Heart left ventricle (tissue), 16 donors: Measurements from ENCODE around the gene MOK. TPM values are rescaled to one million over a fixed set of nuclear protein-coding genes. Genes with fewer than 3 reads are reported as not detected.

Experiments
- ATAC-seq, 4 donors: fragments of 200-7000 bp; cut with Tn5 transposase; one replicate each; pipeline ENCODE4 v1.9.1; 2020 to 2022; ENCODE audit warnings: moderate library complexity in 4 of 4, mild to moderate bottlenecking in 3 of 4, moderate number of reproducible peaks in 1 of 4
- DNase-seq, 5 donors: peaks; one replicate each; pipeline ENCODE4 v3.0.0-alpha.2; 2020
- H3K27ac ChIP-seq, 12 donors: fragments of 200-600 bp; sonication (generic) in 4 of 12; one replicate each; pipeline versions ENCODE4 v1.5.0 to v1.8.0; 2016 to 2022; ENCODE audit warnings: mild to moderate bottlenecking in 2 of 12
- H3K27me3 ChIP-seq, 9 donors: fragments of 200-600 bp; sonication (generic) in 2 of 9; one replicate each; pipeline versions ENCODE4 v1.5.1 to v1.8.0; 2016 to 2022; ENCODE audit warnings: mild to moderate bottlenecking in 3 of 9
- H3K36me3 ChIP-seq, 9 donors: fragments of 200-600 bp; sonication (generic) in 2 of 9; one replicate each; pipeline versions ENCODE4 v1.5.0 to v1.8.0; 2018 to 2022; ENCODE audit warnings: mild to moderate bottlenecking in 2 of 9
- H3K4me1 ChIP-seq, 12 donors: fragments of 200-600 bp; sonication (generic) in 4 of 12; one replicate each; pipeline versions ENCODE4 v1.5.0 to v1.8.0; 2016 to 2022; ENCODE audit warnings: mild to moderate bottlenecking in 3 of 12
- H3K4me3 ChIP-seq, 12 donors: fragments of 200-600 bp; sonication (generic) in 4 of 12; one replicate each; pipeline versions ENCODE4 v1.5.0 to v1.8.0; 2017 to 2022; ENCODE audit warnings: mild to moderate bottlenecking in 9 of 12, moderate library complexity in 4 of 12
- H3K9me3 ChIP-seq, 12 donors: fragments of 200-600 bp; sonication (generic) in 4 of 12; one replicate each; pipeline versions ENCODE4 v1.5.0 to v1.8.0; 2016 to 2022; ENCODE audit warnings: mild to moderate bottlenecking in 1 of 12
- POLR2A ChIP-seq, 2 donors: fragments of 450-650 bp; IDR thresholded peaks; one replicate each; pipeline ENCODE4 v1.6.1; 2017; ENCODE audit warnings: antibody characterized with exemption in 2 of 2, mild to moderate bottlenecking in 2 of 2, moderate library complexity in 2 of 2
- WGBS, 4 donors: extraction: QIAGEN DNeasy Blood & Tissue Kit in 2 of 4; methylation state at CpG; one replicate each; pipeline versions ENCODE4 v1.1.5 to v1.1.7; 2013 to 2018; 5-methylcytosine and 5-hydroxymethylcytosine counted together
- intact Hi-C, 10 donors: fragments of 100-400 bp; cut with DNase I; formaldehyde crosslinking; loops; one replicate each; pipeline versions ENCODE4 v1.11.1 to v1.14.2; 2022
- polyA plus RNA-seq, 2 donors: library from polyadenylated mRNA; stranded (reverse); fragments of 200-250 nt; gene quantifications; one replicate each; pipeline ENCODE4 v1.2.3, GENCODE V29; 2013
- total RNA-seq, 9 donors: library from RNA; depleted of rRNA in 2 of 9; stranded (reverse); fragments of >200 nt in 2 of 9; fragmentation: NEBNext Ultra II Directional in 3 of 9; extraction: Animal tissue kit (Norgen Biotek cat#: 25700) in 3 of 9; gene quantifications; one replicate each; pipeline versions ENCODE4 v1.1.0 to v1.2.4, GENCODE V29; 2016 to 2023
- TF ChIP-seq, protein P1 (sequence below), 12 donors: fragments of 200-600 bp; sonication (generic) in 4 of 12; IDR thresholded peaks; one replicate each; pipeline versions ENCODE4 v1.5.0 to v1.8.0; 2018 to 2022; ENCODE audit warnings: antibody characterized with exemption in 12 of 12, mild to moderate bottlenecking in 5 of 12
- donor health status: ischemic (EF 13 %, LVEDD 7.1; RV severe dilation, severe dysfunction).
- donor health status: healthy with polysubstance abuse.
- donor health status: DM: no; HTN: yes; CAD: no.
- donor health status: DM: no; HTN: no; CAD: no.
- donor health status: ischemic (EF 25% LVEDD 6.9; RV normal size, moderate dysfunction).
- donor health status: ischemic (EF 25% LVEDD 5.7; RV mildly dilated, moderate dysfunction).
- donor health status: healthy.
- donor health status: DM: yes; HTN: yes; CAD: no.
- donor health status: ischemic (EF 35%, LVEDD 5.7; RV mildly dilated, moderate dysfunction).
- donor health status: nonischemic (EF 11% LVEDD 7.7; RV severe dilation, severe dysfunction).
- donor health status: DM: yes; HTN: yes; CAD: no.
- donor health status: PGD.
- donor health status: ischemic (EF 29% LVEDD 5.4; RV normal size, mild dysfunction).
- donor health status: nonischemic (EF 23%, LVEDD 6.1; RV moderate dilation, normal function).

Gene MOK
- total and polyA plus RNA-seq, 11 donors, result 8.7 to 18.1 (median 12.7) TPM

GRCh38 chr14:102181187-102181586 is 123.8 kb downstream of the MOK start:
- H3K36me3 ChIP-seq, result peaks cover 0 to 5% (median 0%) of the 10 kb centered on the region in 9 donors
- WGBS, 4 donors, result 57 to 72% (median 69%) methylated on average over 1 of the region's 1 CpG
- no peak overlapping the region for H3K4me3 ChIP-seq
- intact Hi-C loops, result no loop called here
- TF ChIP-seq, protein P1, sequence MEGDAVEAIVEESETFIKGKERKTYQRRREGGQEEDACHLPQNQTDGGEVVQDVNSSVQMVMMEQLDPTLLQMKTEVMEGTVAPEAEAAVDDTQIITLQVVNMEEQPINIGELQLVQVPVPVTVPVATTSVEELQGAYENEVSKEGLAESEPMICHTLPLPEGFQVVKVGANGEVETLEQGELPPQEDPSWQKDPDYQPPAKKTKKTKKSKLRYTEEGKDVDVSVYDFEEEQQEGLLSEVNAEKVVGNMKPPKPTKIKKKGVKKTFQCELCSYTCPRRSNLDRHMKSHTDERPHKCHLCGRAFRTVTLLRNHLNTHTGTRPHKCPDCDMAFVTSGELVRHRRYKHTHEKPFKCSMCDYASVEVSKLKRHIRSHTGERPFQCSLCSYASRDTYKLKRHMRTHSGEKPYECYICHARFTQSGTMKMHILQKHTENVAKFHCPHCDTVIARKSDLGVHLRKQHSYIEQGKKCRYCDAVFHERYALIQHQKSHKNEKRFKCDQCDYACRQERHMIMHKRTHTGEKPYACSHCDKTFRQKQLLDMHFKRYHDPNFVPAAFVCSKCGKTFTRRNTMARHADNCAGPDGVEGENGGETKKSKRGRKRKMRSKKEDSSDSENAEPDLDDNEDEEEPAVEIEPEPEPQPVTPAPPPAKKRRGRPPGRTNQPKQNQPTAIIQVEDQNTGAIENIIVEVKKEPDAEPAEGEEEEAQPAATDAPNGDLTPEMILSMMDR (IDR thresholded peaks at IDR 0.05), result no peak
- no peak for TF ChIP-seq POLR2A (IDR thresholded peaks at IDR 0.05)
- no peak for DNase-seq
- peaks cover 0 to 41% (median 29%) of the 10 kb centered on the region in 12 donors for H3K4me1 ChIP-seq
- no peak overlapping the region for H3K27ac ChIP-seq
- no peaks in the 10 kb centered on the region for H3K27me3 ChIP-seq
- H3K9me3 ChIP-seq, result no peaks in the 10 kb centered on the region
- no peak for ATAC-seq

GRCh38 chr14:102180248-102180998 is 124.5 kb downstream of the MOK start:
- TF ChIP-seq POLR2A (IDR thresholded peaks at IDR 0.05), result no peak
- intact Hi-C loops, result no loop called here
- ATAC-seq (no peak), DNase-seq (no peak)
- WGBS, 4 donors, result 49 to 70% (median 53%) methylated on average over 7 of the region's 7 CpGs
- H3K9me3 ChIP-seq, result no peaks in the 10 kb centered on the region
- peaks cover 0 to 5% (median 0%) of the 10 kb centered on the region in 9 donors for H3K36me3 ChIP-seq
- no peak overlapping the region for H3K27ac ChIP-seq
- no peak overlapping the region for H3K4me3 ChIP-seq
- no peaks in the 10 kb centered on the region for H3K27me3 ChIP-seq
- H3K4me1 ChIP-seq, result peaks cover 0 to 41% (median 29%) of the 10 kb centered on the region in 12 donors

Other genes starting within 250 kb of the MOK start
- 100 to 1,000 TPM; 351 to 854 (median 427) TPM for gene HSP90AA1, start 218.1 kb downstream of the MOK start, total RNA-seq
- gene HSP90AA1, start 218.1 kb downstream of the MOK start, polyA plus RNA-seq, result 100 to 1,000 TPM; 377 to 956 TPM
- gene WDR20, start 165.3 kb downstream of the MOK start, total RNA-seq, result 10 to 100 TPM; 15.8 to 26.5 (median 21.2) TPM
- gene WDR20, start 165.3 kb downstream of the MOK start, polyA plus RNA-seq, result 10 to 100 TPM; 10.4 to 15.9 TPM
- gene ZNF839, start 14.6 kb upstream of the MOK start, total RNA-seq, result 10 to 100 TPM in 2 of 9 donors, 1 to 10 TPM in 7; 4.8 to 12.3 (median 8.9) TPM
- 1 to 10 TPM; 4.3 to 7.1 TPM for gene ZNF839, start 14.6 kb upstream of the MOK start, polyA plus RNA-seq
- gene CINP, start 57.7 kb upstream of the MOK start, total RNA-seq, result 10 to 100 TPM; 26.4 to 40.0 (median 33.8) TPM
- 10 to 100 TPM; 40.5 to 51.6 TPM for gene CINP, start 57.7 kb upstream of the MOK start, polyA plus RNA-seq
- 10 to 100 TPM; 16.8 to 30.6 (median 27.8) TPM for gene TECPR2, start 57.8 kb upstream of the MOK start, total RNA-seq
- 10 to 100 TPM in 1 of 2 donors, 1 to 10 TPM in 1; 9.9 to 15.8 TPM for gene TECPR2, start 57.8 kb upstream of the MOK start, polyA plus RNA-seq
- 100 to 1,000 TPM in 6 of 9 donors, 10 to 100 TPM in 3; 77.6 to 271 (median 141) TPM for gene ANKRD9, start 204.6 kb upstream of the MOK start, total RNA-seq
- gene ANKRD9, start 204.6 kb upstream of the MOK start, polyA plus RNA-seq, result 10 to 100 TPM; 42.2 to 60.2 TPM